Endometrial microvascular endothelial cells (primary cell): ENCODE results near the gene KRTAP1-3. TPM values are rescaled to one million over a fixed set of nuclear protein-coding genes. Genes with fewer than 3 reads are reported as not detected.

Experiments used
- in situ Hi-C: cut with HindIII; loops from 2 replicates; pipeline ENCODE4 v1.10.0; 2017; ENCODE audit warnings: low sequenced_read_pairs, low pct_unique_long_range_greater_than_20kb; ENCODE audit errors: inconsistent ontology term
- total RNA-seq: library from RNA; depleted of rRNA; stranded (reverse); fragments of >200 nt; gene quantifications from one replicate; pipeline ENCODE4 v1.2.3, GENCODE V29; 2015; ENCODE audit errors: inconsistent ontology term

Gene KRTAP1-3
- total RNA-seq, 1 donor from 2014 or later: not detected

- in situ Hi-C loops: no loop called here
Observed at GRCh38 chr17:40984226-40984625, 50.4 kb downstream of the KRTAP1-3 start, which contains the start of gene KRT40. KRT40 (minus strand) TSS chr17:40984326; CDS start chr17:40984273, 53 bp downstream.

Other genes with a start within 250 kb of the KRTAP1-3 start
- not detected for gene KRT28, start 234.9 kb downstream of the KRTAP1-3 start, total RNA-seq
- 6.4 TPM for gene KRT10, start 212.3 kb downstream of the KRTAP1-3 start, total RNA-seq
- not detected for gene KRT12, start 167.7 kb downstream of the KRTAP1-3 start, total RNA-seq
- not detected for gene KRT20, start 149.6 kb downstream of the KRTAP1-3 start, total RNA-seq
- gene KRT23, start 97.2 kb downstream of the KRTAP1-3 start, total RNA-seq: not detected
- not detected for gene KRT39, start 67.9 kb downstream of the KRTAP1-3 start, total RNA-seq
- gene KRT40, start 50.5 kb downstream of the KRTAP1-3 start, total RNA-seq: not detected
- gene KRTAP3-3, start 40.7 kb downstream of the KRTAP1-3 start, total RNA-seq: not detected
- not detected for gene KRTAP3-2, start 35.0 kb downstream of the KRTAP1-3 start, total RNA-seq
- not detected for gene KRTAP3-1, start 25.7 kb downstream of the KRTAP1-3 start, total RNA-seq
- gene KRTAP1-5, start 7.7 kb downstream of the KRTAP1-3 start, total RNA-seq: not detected
- gene KRTAP1-4, start 4.7 kb downstream of the KRTAP1-3 start, total RNA-seq: not detected
- not detected for gene KRTAP1-1, start 6.6 kb upstream of the KRTAP1-3 start, total RNA-seq
- not detected for gene KRTAP2-1, start 12.4 kb upstream of the KRTAP1-3 start, total RNA-seq
- gene KRTAP2-2, start 20.4 kb upstream of the KRTAP1-3 start, total RNA-seq: not detected
- not detected for gene KRTAP2-3, start 25.2 kb upstream of the KRTAP1-3 start, total RNA-seq
- gene KRTAP2-4, start 31.0 kb upstream of the KRTAP1-3 start, total RNA-seq: not detected
- not detected for gene KRTAP4-7, start 49.3 kb upstream of the KRTAP1-3 start, total RNA-seq
- not detected for gene KRTAP4-8, start 63.3 kb upstream of the KRTAP1-3 start, total RNA-seq
- not detected for gene KRTAP4-16, start 67.3 kb upstream of the KRTAP1-3 start, total RNA-seq
- not detected for gene KRTAP4-9, start 70.5 kb upstream of the KRTAP1-3 start, total RNA-seq
- not detected for gene KRTAP4-11, start 83.5 kb upstream of the KRTAP1-3 start, total RNA-seq
- gene KRTAP4-12, start 89.3 kb upstream of the KRTAP1-3 start, total RNA-seq: not detected
- not detected for gene KRTAP4-6, start 105.7 kb upstream of the KRTAP1-3 start, total RNA-seq
- gene KRTAP4-5, start 115.0 kb upstream of the KRTAP1-3 start, total RNA-seq: not detected
- gene KRTAP4-4, start 125.9 kb upstream of the KRTAP1-3 start, total RNA-seq: not detected
- not detected for gene KRTAP4-3, start 133.3 kb upstream of the KRTAP1-3 start, total RNA-seq
- gene KRTAP4-2, start 143.3 kb upstream of the KRTAP1-3 start, total RNA-seq: not detected
- gene KRTAP4-1, start 150.0 kb upstream of the KRTAP1-3 start, total RNA-seq: not detected
- not detected for gene KRTAP9-1, start 155.0 kb upstream of the KRTAP1-3 start, total RNA-seq
- gene KRTAP9-2, start 191.8 kb upstream of the KRTAP1-3 start, total RNA-seq: not detected
- not detected for gene KRTAP9-3, start 197.6 kb upstream of the KRTAP1-3 start, total RNA-seq
- gene KRTAP9-8, start 203.1 kb upstream of the KRTAP1-3 start, total RNA-seq: not detected
- gene KRTAP9-4, start 214.8 kb upstream of the KRTAP1-3 start, total RNA-seq: not detected
- gene KRTAP9-9, start 220.5 kb upstream of the KRTAP1-3 start, total RNA-seq: not detected
- not detected for gene KRTAP9-6, start 230.5 kb upstream of the KRTAP1-3 start, total RNA-seq
- not detected for gene KRTAP9-7, start 240.8 kb upstream of the KRTAP1-3 start, total RNA-seq